GM21367 (cell line): ENCODE results near the gene PRKCE.

Experiments used
- ATAC-seq: cut with Tn5 transposase; IDR thresholded peaks from one replicate; pipeline ENCODE4 v1.9.1; 2021; ENCODE audit not compliant: unreplicated experiment

PRKCE gene

DNA sequence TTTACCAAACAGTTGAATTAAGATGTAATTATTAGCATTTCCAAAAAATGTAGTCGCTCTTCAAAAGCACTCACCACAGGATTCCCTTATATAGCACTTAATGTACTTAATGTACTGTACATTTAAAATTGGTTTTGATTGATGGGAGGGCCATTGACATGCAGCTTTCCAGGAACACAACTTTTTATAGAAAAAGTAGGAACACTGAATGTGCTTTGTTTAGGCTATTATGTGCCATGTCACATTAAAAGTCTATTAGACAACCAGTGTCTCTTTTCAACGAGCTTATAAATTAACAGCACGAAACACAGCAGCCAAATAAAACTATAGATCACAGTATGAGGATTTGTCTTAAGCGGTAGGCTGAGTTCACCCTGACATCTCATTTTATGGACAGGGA lies 301.1 kb downstream of the PRKCE start:
- ATAC-seq = no peak

DNA sequence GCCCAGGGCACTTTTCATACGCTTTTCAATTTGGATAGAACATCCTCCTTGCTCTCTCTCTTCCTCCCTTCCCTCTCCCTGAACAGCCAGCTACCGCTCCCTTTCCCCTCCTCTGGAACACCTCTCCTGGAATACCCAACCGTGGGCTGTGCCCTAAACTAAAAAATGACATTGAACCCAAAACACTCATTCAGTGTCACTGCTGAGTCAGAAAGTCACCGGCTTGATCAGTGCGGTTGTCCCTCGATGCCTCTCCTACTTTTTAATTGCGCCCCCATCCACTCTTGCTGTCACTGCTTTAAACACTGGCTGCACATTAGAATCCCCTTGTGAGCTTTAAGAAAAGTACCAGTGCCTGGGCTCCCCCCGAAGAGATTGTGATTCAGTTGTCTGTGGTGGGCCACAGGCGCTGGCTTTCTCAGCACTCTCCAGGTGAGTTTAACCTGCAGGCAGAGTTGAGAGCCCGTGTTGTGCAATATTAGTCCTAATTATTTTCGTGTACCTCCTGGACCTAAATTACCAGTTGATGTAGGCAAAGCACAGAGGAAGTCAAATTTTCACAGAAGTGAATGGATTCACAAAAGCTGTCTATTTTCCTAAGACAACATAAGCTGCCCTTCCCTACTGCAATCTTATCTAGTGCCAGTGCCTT lies 302.0 kb downstream of the PRKCE start:
- no peak for ATAC-seq

DNA sequence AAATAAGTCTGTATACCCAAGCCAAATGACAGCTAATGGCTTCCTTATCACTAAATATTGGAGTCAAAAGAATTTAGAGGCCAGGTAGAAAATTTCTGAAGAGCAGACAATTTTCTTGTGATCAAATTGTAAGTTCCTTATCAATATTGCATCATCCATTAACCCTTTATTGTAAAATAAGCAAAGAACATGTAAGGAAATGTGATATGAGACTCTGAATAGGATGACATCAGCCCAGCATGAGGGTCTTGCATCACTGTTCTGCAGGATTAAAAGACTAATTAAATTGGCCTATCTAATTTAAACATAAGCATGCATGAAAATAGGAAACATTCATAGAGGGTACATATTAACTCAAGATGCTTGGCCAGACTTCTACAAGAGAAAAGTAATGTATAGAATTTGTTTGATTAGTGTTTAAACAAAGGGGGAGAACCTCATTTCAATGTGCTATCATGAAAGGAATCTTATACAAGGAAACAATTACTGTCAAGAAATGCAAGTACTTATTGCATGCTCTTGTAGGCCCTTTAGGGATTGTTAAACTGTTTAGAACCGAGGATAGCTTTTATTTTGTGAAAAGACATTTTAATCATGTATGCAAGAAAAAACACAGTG lies 302.9 kb downstream of the PRKCE start:
- ATAC-seq = no peak

DNA sequence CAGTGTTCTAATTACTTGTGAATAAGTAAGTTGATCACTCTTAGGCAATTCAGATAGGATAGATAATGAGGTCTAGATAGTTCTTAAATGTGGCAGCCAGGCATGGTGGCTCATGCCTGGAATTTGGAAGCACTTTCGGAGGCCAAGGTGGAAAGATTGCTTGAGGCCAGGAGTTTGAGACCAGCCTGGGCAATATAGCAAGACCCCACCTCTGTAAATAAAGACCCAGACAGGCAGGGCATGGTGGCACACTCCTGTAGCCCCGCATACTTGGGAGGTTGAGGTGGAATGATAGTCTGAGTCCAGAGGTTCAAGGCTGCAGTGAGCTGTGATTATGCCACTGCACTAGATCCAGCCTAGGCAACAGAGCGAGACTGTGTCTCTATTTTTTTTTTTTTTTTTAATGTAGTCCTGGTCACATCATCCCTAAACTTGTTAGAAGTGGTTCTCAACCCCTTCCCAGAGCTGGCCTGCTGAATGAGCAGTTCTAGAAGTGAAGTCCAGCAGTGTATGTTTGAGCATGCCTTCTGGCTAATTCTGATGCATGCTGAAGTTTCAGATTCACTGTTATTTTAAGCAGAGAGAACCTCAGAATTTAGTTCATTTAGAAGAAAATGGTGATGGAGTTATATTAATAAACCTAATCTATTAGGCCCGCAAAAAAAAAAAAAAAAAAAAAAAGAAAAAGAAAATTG lies 306.2 kb downstream of the PRKCE start:
- ATAC-seq = no peak

DNA sequence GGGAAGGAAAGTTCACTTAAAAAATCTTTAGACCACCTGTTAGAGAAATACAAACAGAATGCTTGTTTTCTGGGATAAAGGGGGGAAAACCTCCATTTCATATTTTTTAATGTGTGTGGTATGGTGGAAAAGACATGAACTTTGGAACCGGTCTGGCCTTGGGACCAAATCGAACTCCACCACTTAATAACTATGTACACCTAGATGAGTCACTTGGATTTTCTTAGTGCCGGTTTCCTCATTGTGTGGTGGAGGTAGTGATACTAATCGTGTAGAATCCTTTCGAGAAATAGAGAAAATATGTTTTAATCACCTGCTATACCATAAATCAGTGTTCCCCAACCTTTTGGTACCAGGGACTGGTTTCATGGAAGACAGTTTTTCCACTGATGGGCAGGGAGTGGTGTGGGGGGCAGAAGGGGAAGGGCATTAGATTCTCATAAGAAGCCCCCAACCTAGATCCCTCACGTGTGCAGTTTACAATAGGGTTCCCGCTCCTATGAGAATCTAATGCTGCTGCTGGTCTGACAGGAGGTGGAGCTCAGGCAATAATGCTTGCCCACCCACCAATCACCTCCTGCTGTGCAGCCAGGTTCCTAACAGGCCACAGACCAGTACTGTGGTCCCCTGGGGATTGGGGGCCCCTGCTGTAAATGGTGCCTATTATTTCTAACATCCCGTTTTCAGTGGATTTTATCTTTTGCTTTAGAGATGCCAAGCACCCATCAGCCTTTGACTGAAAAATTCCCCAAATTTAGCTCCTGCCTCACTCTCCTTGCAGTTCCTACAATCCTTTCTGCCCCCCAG lies 308.8 kb downstream of the PRKCE start:
- no peak for ATAC-seq

DNA sequence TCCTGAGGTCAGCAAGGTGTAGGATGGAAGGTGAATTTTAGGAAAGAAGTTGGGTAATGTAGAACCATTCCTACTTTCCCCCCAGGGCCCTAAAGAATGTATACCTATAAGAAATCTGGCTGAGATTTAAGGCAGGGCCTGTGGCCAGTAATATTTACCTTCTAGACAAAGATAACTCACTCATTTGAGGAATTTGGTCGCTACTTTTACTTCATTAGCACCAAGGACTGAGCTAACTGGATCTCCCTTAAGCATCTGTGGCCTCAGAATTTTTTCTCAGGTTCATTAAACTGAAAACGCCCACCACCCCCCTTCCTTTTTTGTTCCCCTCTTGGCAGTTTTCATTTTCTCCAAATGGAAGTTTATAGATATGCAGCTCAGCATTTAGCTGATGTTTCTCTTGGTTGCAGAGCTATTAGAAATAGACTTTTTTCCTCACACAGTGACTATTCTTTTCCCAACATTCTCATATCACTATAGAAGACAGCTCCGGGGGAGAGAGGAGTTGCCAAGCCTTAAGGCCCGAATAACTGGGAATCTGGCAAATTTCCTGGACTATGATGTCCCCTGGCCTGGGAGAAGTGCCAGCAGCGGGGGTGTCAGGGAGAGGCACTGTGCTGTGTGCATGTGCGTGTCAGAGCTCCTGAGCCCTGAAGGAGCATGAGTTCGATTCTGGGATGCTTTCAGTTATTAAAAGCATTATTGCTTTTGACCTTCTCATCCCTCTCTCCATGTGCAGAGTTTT lies 310.9 kb downstream of the PRKCE start:
- no peak for ATAC-seq

DNA sequence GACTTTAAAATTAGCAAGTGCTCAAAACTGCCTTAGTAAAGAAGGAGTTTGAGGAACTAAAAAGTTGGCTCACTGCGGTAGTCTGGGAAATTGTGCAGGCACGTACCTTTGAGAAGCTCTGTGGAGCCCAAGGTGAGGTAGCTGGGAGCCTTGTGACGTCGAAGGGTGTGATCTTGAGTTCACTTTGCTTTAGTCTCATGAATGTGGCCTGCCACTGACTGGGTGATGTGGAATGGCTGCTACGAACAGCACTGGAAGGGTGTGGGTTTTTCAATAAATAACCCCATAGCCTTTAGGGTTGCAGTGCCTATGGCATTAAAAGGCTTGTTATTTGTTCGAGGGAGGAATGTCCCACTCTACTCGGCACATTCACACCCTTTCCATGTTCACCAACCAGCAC lies 312.3 kb downstream of the PRKCE start:
- no peak for ATAC-seq

DNA sequence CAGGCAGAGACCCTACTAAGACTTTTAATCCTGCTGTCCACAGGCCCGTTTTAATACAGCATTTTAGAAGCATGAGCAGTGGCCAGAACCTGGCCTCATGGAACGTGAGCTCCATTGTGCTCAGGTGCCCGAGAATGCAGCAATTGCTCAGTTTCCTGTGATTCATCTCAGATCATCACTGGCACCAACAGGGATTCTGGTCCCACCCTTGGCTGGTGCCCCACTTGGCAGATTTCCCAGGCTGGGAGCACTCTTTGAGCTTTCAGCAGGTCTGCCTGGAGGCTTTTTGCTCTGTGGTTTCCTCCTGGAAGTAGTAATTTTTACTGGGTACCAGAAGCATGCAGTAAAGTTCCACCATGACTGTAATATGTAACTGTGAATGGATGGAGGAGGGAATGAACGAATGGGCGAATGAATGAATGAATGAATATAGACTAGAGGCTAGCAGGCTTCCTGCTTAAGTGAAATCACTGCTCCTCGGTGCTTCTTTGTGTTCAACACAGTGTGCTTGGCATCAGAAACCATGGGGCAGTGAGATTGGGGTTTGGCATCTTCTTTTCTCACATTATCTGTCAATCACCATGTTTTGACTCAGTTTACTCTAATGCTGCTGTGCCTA lies 312.9 kb downstream of the PRKCE start:
- no peak for ATAC-seq

DNA sequence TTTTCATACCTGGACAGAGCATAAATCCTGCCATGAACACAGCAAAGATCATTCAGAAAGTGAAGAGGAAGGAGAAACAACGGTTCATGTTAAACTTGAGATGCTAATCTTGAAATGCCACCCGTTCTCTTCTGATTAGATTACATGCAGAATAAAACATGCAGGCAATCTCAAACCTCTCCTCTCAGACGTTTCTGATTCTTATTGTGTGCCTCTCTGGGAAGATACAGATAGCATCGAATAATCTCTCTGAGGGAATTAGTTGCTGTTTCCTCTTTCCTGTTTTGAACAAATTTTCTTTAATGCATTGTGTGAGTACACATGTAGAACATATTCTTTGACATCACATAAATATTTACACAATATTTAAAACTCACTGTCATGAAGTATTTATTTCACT lies 313.4 kb downstream of the PRKCE start:
- ATAC-seq = no peak

DNA sequence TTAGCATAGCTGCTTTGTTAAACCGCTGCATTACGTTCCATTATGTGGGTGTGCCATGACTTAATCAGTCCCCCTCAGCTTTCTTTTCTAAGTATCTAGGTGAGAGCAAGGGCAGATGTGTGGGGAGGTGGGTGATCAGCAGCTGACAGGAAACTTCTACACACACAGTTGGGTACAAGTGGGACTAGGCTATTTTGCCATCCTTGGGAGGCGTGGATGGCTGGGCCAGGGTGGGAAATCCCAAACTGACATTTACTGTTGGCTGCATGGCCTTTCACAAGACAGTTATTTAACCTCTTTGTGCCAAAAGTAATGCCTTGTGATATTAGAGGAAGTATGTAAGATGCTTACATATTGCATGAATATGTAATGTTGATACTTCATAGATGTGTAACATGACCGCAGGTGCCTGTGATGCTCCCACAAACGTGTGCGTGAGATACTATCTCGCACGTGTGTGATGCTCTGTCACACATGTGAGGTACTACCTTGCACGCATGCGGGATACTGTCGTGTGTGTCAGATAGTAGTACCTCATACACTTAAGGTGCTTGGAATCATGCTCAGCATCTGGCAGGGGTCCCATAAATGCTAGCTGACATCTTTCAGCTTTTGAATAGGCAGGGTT lies 314.5 kb downstream of the PRKCE start:
- no peak for ATAC-seq

DNA sequence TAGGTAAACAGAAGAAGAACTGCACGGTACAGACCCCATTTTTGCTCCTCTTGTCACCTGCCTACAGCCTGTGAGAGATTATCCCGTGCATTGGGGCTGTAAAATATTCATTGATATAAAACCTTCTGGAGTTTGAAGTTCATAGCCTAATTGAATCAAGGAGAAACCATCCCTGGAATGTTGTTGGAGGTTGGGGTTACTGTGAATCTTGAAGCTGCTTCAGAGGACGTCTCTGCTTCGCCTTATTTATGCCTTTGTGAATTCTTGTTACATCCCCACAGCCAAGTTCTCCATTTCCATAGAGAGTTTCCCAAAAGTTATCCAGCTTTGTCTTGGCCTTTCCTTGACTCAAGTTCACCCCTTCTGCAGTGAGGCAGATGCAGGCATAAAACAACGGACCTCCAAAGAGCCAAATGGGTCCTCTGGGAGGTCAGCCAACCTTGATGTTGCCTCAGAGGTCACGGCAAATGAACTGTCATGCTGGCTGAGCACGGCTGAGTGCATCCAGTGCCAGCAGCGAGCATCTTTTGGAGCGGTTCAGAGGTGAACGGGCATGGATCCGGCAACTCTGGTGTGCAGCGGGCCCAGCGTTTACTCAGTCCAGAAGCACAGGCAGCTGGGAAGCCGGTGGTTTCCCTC lies 317.6 kb downstream of the PRKCE start:
- ATAC-seq = no peak

DNA sequence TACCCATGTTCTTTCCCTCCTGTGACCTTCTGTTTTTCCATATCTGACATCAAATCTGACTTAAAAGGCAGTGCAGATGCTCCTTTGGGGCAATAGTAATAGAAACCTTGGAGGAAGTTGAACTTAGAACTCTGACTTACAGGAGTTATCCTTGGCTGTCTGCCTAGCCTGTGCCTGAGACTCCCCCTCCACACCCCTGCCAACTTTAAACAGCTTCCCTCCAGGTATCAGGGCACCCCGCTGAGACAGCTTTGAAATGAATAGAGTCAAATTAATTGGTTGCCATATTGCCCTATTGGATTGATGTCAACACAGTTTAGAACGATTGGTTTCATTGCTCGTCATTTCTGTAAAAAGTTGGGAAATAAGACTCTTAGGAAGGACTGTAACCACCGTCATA lies 322.0 kb downstream of the PRKCE start:
- ATAC-seq = no peak

DNA sequence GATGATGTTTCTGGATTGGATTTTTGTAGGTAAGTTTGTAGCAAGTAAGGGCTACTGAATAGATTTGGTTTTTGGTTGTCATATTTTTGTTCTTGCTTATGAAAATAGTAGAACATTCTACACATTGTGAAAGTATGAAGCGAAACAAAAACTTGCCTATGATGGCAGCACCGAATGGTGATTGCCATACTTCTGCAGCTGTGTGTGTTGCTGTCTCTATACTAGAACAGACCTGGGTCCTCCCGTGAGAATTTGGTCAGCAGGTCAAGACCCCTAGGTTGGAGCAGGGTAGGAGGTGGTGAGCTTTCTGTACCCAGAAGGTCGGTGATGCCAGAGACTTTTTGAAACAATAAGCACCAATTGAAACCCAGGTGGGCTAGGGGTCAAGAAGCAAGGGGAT lies 322.6 kb downstream of the PRKCE start:
- peak; percentile 59 for ATAC-seq

DNA sequence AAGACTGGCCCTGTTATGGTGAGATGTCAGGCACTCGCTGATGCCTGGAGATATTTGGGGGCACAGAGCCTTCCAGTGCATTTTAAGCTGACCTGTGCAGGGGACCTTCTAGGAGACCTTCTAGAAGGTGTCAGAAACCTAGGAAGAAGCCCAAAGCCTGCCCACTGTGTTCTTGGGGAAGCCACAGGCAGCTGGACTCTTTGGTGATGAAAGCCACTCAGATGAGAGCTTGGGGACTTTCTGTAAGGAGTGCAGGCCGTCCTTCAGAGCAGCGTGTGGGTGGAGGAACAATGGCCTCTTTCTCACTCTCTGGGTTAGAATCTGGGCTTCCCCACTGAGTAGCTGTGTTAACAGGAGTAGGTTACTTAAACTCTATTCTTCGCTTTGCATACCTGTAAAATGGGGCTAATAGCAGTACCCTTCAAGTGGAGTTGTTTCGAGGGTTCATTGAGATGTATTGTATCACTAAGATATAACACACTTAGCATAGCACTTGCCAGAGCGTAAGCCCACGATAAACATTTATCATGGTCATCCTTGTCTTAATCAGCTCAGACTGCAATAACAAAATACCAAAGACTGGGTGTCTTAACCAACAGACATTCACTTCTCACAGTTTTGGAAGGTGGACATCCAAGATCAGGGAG lies 323.4 kb downstream of the PRKCE start:
- ATAC-seq = peak; percentile 49

DNA sequence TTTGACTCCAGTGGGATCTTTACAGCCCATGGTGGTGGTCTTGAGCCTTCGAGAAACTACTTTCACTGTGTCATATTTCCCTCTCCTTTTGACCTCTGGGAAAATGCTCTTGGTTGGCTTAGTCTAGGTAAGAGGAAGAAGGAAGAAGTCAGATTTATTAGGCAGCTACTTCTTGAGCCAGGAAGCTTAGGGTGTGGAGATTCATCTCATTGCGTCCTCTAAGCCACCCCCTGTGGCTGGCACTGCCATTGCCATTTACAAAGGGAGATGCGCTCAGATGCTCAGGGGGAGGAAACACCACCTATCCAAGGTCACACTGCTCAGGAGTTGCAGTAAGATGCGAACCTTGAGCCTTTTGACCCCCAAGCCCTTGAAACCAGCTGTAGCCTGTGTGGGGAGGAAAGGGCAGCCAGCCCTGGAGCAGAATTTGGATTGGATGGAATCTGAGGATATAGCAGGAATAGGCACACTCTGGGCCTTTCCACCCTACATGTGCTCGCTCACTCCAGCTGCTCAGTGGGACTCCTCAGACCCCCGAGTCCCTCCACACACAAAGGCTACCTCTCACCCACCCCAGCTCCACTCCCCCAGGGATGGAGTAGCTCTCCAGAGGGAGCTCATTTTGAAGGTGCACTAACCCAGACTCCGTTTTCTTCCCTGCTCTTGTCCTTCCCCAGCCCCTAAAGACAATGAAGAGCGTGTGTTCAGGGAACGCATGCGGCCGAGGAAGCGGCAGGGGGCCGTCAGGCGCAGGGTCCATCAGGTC lies 324.5 kb downstream of the PRKCE start:
- ATAC-seq = no peak

DNA sequence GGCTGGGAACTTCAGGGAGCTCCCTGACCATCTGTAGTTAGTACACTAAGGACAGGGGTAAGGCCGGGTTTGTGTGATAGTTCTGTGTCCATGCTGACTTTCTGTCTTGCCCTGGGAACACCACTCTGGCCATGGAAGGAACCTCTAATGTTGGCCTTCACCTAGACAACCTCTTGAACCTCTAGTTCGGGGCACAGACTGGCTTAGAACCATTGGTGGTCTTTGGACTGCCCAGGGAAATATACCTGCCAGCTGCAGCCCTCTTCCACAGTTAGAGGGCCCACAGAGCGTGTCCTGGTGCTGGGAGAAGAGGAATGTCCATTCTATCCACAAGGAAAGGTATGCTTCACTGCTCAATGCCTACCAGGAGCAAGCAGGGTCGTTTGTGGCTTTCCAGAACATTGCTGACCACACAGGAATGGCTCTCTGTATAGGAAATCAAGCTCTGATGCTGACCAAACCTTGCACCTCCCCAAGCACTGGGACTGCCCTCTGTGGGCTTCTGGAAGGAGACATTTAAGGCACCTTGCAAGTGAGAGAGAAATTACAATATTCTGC lies 326.9 kb downstream of the PRKCE start:
- ATAC-seq = no peak

DNA sequence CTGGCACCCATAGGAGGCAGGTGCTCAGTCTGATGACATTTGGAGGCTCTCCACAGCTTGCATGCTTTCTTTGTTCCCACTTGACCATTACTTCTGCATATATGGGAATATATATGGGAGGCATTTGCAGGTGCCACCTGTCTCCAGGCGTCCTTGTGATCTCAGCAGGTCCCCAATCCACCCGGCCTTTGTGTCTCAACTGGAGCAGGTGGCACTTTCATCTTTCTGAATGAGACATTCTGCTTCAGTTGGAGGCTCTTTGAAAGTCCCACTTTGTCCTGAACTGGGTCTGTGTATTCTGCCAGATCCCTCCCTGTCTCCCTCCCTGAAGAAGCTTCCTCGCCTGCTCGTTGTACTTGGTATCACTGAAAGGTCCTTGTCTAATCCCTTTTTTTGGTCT lies 327.6 kb downstream of the PRKCE start:
- ATAC-seq = no peak
